HG02943 (cell line): ENCODE results near the gene OPN1SW.

ENCODE experiments used
- ATAC-seq: cut with Tn5 transposase; IDR thresholded peaks from one replicate; pipeline ENCODE4 v1.9.1; 2021; ENCODE audit warnings: mild to moderate bottlenecking, low read depth, moderate library complexity; ENCODE audit not compliant: unreplicated experiment

OPN1SW gene

GRCh38 chr7:128775744-128776474 is at the start of gene OPN1SW:
Gene OPN1SW, minus strand, starts transcription at chr7:128775794. Its CDS starts 13 bp downstream, at chr7:128775781.
- ATAC-seq: no peak

GRCh38 chr7:128821724-128822123 is 46.1 kb upstream of the OPN1SW start:
- ATAC-seq: no peak

GRCh38 chr7:128818694-128819093 is 43.1 kb upstream of the OPN1SW start:
- ATAC-seq: no peak

- ATAC-seq: no peak
These were observed 39.8 kb upstream of the OPN1SW start for GRCh38 chr7:128815289-128815942.

GRCh38 chr7:128814499-128814898 is 38.9 kb upstream of the OPN1SW start:
- ATAC-seq: no peak

- no peak for ATAC-seq
These were observed 37.0 kb upstream of the OPN1SW start for GRCh38 chr7:128812514-128813168.

- no peak for ATAC-seq
These were observed 36.2 kb upstream of the OPN1SW start for GRCh38 chr7:128811631-128812430.

- ATAC-seq: no peak
These were observed 35.4 kb upstream of the OPN1SW start for GRCh38 chr7:128810997-128811396.

GRCh38 chr7:128810473-128810872 is 34.9 kb upstream of the OPN1SW start:
- ATAC-seq: no peak

- ATAC-seq: no peak
These were observed 33.8 kb upstream of the OPN1SW start for GRCh38 chr7:128809363-128809762.

GRCh38 chr7:128807191-128807590 is 31.6 kb upstream of the OPN1SW start:
- no peak for ATAC-seq

GRCh38 chr7:128805225-128805624 is 29.6 kb upstream of the OPN1SW start:
- ATAC-seq: no peak

- ATAC-seq: no peak
These were observed 28.9 kb upstream of the OPN1SW start for GRCh38 chr7:128804484-128804883.

- ATAC-seq: no peak
These were observed 26.2 kb upstream of the OPN1SW start for GRCh38 chr7:128801667-128802418.

GRCh38 chr7:128801003-128801402 is 25.4 kb upstream of the OPN1SW start:
- ATAC-seq: no peak

GRCh38 chr7:128800567-128800966 is 25.0 kb upstream of the OPN1SW start:
- no peak for ATAC-seq

- ATAC-seq: no peak
These were observed 23.9 kb upstream of the OPN1SW start for GRCh38 chr7:128799451-128799850.

GRCh38 chr7:128796327-128796726 is 20.7 kb upstream of the OPN1SW start:
- ATAC-seq: no peak

GRCh38 chr7:128795129-128795528 is 19.5 kb upstream of the OPN1SW start:
- ATAC-seq: no peak

GRCh38 chr7:128794436-128794835 is 18.8 kb upstream of the OPN1SW start:
- no peak for ATAC-seq
